ENCODE measurements around the gene RTP1. TPM values are rescaled to one million over a fixed set of nuclear protein-coding genes. Genes with fewer than 3 reads are reported as not detected.
A peak's percentile ranks its signal among the peaks of the same experiment; 100 is the strongest.
"Not testable (repeated sequence)": the region's sequence is repeated elsewhere in the genome, so short reads cannot be mapped to it uniquely, and the experiment has no call there.

RTP1 gene
- total RNA-seq, 3 donors from 2014 or later, result not detected

- TF ChIP-seq CTCF (IDR thresholded peaks at IDR 0.05), result peak; percentile 59
- Histone ChIP-seq H3K36me3 (ENCODE audit: low read depth) (no peaks in the 10 kb centered on the region), H3K9me3 (peaks cover under 1% of the 10 kb centered on the region), H3K4me1 (ENCODE audit: low read depth) (no peaks in the 10 kb centered on the region), H3K4me3 (no peak overlapping the region)
- ATAC-seq, result peak; percentile 56
- intact Hi-C loops (cut with DNase I, micrococcal nuclease), result loop anchor here in 1 of 2 donors (5.0 to 10.0 kb wide), 2 partner anchors 53 to 320 kb away; partner anchors contain the start of gene ADIPOQ
- peak in 1 of 3 donors; percentile 60 for DNase-seq
These were observed 32.1 kb upstream of the RTP1 start for GRCh38 chr3:187165144-187165543.

- Histone ChIP-seq H3K9me3 (no peaks in the 10 kb centered on the region), H3K36me3 (ENCODE audit: low read depth) (no peaks in the 10 kb centered on the region), H3K4me3 (no peak overlapping the region), H3K4me1 (ENCODE audit: low read depth) (no peaks in the 10 kb centered on the region)
- DNase-seq (no peak), ATAC-seq (no peak)
- TF ChIP-seq CTCF (IDR thresholded peaks at IDR 0.05), result no peak
- intact Hi-C loops (cut with DNase I, micrococcal nuclease), result loop anchor here in 1 of 2 donors (5.0 to 10.0 kb wide), 2 partner anchors 54 to 322 kb away; partner anchors contain the start of gene ADIPOQ
These were observed 30.5 kb upstream of the RTP1 start for GRCh38 chr3:187166750-187167149.

- Histone ChIP-seq H3K4me1 (ENCODE audit: low read depth) (no peaks in the 10 kb centered on the region), H3K9me3 (no peaks in the 10 kb centered on the region), H3K4me3 (no peak overlapping the region), H3K36me3 (ENCODE audit: low read depth) (no peaks in the 10 kb centered on the region)
- intact Hi-C loops (cut with DNase I, micrococcal nuclease), result loop anchor here in 1 of 2 donors (5.0 to 10.0 kb wide), 2 partner anchors 55 to 323 kb away; partner anchors contain the start of gene ADIPOQ
- TF ChIP-seq CTCF (IDR thresholded peaks at IDR 0.05), result no peak
- no peak for ATAC-seq
- no peak for DNase-seq
These were observed 29.5 kb upstream of the RTP1 start for GRCh38 chr3:187167777-187168176.

- H3K36me3 ChIP-seq (ENCODE audit: low read depth), result no peaks in the 10 kb centered on the region
- no peak overlapping the region for H3K4me3 ChIP-seq
- H3K9me3 ChIP-seq, result no peaks in the 10 kb centered on the region
- TF ChIP-seq CTCF (IDR thresholded peaks at IDR 0.05), result no peak
- DNase-seq (no peak), ATAC-seq (no peak)
- intact Hi-C loops (cut with DNase I, micrococcal nuclease), result loop anchor here in 1 of 2 donors (5.0 to 10.0 kb wide), 2 partner anchors 57 to 325 kb away; partner anchors contain the start of gene ADIPOQ
- no peaks in the 10 kb centered on the region for H3K4me1 ChIP-seq (ENCODE audit: low read depth)
These were observed 27.9 kb upstream of the RTP1 start for GRCh38 chr3:187169231-187169960.

- H3K36me3 ChIP-seq (ENCODE audit: low read depth); DNase-seq; H3K4me3 ChIP-seq; H3K4me1 ChIP-seq (ENCODE audit: low read depth); ATAC-seq; intact Hi-C loops (cut with DNase I, micrococcal nuclease); H3K9me3 ChIP-seq: not testable (repeated sequence)
These were observed 26.4 kb upstream of the RTP1 start for GRCh38 chr3:187170911-187171310.

- Histone ChIP-seq H3K4me1 (ENCODE audit: low read depth) (no peaks in the 10 kb centered on the region), H3K9me3 (no peaks in the 10 kb centered on the region), H3K36me3 (ENCODE audit: low read depth) (no peaks in the 10 kb centered on the region), H3K4me3 (no peak overlapping the region)
- no peak for ATAC-seq
- no peak for DNase-seq
- TF ChIP-seq CTCF (IDR thresholded peaks at IDR 0.05), result no peak
- intact Hi-C loops (cut with DNase I, micrococcal nuclease), result no loop called here
These were observed 24.4 kb upstream of the RTP1 start for GRCh38 chr3:187172929-187173328.
